ENCODE results near the gene CERS2. TPM values are rescaled to one million over a fixed set of nuclear protein-coding genes. Genes with fewer than 3 reads are reported as not detected.

Gene CERS2
- total and polyA plus RNA-seq, 10 of the 15 experiments (the other 5 are each of a cell fraction or from before 2014, with no cell fraction given): 9.2 to 87.9 (median 50.8) TPM

DNA sequence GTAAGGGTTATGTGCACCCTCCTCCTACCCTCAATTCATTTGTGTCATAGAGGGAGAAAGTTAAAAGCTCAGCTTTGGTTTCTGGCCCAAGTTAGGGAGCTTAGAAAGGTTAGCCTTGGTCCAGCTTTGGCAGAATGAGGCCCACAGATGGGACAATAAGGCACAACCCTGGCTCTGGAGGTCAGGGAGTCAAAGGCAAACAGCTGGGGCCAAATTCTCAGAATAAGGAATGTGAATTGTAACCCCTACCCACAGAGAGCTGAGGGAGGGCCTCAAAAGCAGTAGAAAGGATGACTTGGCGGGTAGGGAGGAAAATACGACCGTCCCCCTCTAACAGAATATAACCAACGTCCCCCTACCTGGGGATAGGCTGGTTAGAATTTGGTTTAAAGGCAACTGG is 9.0 kb downstream of the CERS2 start:
- SMC1A ChIA-PET (ENCODE audit: uncharacterized antibody, unreplicated experiment): interaction anchor here (0.9 kb wide), 1 partner anchor 8 kb away, joined by 3 read pairs; no protein-coding TSS in a partner anchor
- no peaks in the 10 kb centered on the region for H3K27me3 ChIP-seq (replicated peaks in 1 of 2; ENCODE audit: control insufficient read depth in 2 of 2, insufficient read depth in 2 of 2, low read length in 1 of 2)
- TF ChIP-seq MEF2A (IDR thresholded peaks at IDR 0.05; ENCODE audit: insufficient read depth, low read depth, low read length) (no peak), SMARCA5 (IDR thresholded peaks at IDR 0.05) (no peak), NR2C2 (IDR thresholded peaks at IDR 0.05; ENCODE audit: borderline replicate concordance, control insufficient read depth, insufficient read length, low read depth) (no peak), BCL11A (IDR thresholded peaks at IDR 0.05; ENCODE audit: low read depth, low read length) (no peak), TCF3 (IDR thresholded peaks at IDR 0.05; ENCODE audit: borderline replicate concordance, insufficient read depth, low read depth, low read length) (no peak), ZBTB40 (IDR thresholded peaks at IDR 0.05; ENCODE audit: borderline replicate concordance) (no peak), ASH2L (IDR thresholded peaks at IDR 0.05; ENCODE audit: borderline replicate concordance, low read depth) (no peak), ZNF622 (IDR thresholded peaks at IDR 0.05) (no peak), TCF12 (IDR thresholded peaks at IDR 0.05; ENCODE audit: low read depth, low read length) (no peak), MYB (IDR thresholded peaks at IDR 0.05; ENCODE audit: borderline replicate concordance, low read depth, low read length) (no peak), ZNF217 (IDR thresholded peaks at IDR 0.05) (no peak), RBBP5 (conservative IDR thresholded peaks at IDR 0.05) (no peak)
- TF ChIP-seq, protein P1, sequence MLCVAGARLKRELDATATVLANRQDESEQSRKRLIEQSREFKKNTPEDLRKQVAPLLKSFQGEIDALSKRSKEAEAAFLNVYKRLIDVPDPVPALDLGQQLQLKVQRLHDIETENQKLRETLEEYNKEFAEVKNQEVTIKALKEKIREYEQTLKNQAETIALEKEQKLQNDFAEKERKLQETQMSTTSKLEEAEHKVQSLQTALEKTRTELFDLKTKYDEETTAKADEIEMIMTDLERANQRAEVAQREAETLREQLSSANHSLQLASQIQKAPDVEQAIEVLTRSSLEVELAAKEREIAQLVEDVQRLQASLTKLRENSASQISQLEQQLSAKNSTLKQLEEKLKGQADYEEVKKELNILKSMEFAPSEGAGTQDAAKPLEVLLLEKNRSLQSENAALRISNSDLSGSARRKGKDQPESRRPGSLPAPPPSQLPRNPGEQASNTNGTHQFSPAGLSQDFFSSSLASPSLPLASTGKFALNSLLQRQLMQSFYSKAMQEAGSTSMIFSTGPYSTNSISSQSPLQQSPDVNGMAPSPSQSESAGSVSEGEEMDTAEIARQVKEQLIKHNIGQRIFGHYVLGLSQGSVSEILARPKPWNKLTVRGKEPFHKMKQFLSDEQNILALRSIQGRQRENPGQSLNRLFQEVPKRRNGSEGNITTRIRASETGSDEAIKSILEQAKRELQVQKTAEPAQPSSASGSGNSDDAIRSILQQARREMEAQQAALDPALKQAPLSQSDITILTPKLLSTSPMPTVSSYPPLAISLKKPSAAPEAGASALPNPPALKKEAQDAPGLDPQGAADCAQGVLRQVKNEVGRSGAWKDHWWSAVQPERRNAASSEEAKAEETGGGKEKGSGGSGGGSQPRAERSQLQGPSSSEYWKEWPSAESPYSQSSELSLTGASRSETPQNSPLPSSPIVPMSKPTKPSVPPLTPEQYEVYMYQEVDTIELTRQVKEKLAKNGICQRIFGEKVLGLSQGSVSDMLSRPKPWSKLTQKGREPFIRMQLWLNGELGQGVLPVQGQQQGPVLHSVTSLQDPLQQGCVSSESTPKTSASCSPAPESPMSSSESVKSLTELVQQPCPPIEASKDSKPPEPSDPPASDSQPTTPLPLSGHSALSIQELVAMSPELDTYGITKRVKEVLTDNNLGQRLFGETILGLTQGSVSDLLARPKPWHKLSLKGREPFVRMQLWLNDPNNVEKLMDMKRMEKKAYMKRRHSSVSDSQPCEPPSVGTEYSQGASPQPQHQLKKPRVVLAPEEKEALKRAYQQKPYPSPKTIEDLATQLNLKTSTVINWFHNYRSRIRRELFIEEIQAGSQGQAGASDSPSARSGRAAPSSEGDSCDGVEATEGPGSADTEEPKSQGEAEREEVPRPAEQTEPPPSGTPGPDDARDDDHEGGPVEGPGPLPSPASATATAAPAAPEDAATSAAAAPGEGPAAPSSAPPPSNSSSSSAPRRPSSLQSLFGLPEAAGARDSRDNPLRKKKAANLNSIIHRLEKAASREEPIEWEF (IDR thresholded peaks at IDR 0.05; ENCODE audit: insufficient replicate concordance, low read depth, low read length): no peak

More for the DNA sequence above, 9.0 kb downstream of the CERS2 start:
- intact Hi-C loops (cut with micrococcal nuclease; ENCODE audit: unreplicated experiment) (no loop called here), in situ Hi-C loops (cut with MboI) (no loop called here)
- no peak overlapping the region for H3K4me2 ChIP-seq (ENCODE audit: control insufficient read depth, insufficient read depth)
- H3K9ac ChIP-seq (ENCODE audit: control insufficient read depth, insufficient read depth, low read length): no peak overlapping the region
- no peak for DNase-seq (ENCODE audit: low read depth, low spot score)
- BruUV-seq (replicated peaks): no TSS peak
- H4K20me1 ChIP-seq (ENCODE audit: control insufficient read depth, insufficient read depth): no peaks in the 10 kb centered on the region
- 77% methylated on average over 4 of the region's 4 CpGs for WGBS (ENCODE audit: insufficient coverage, insufficient replicate concordance, low lambda C conversion rate, missing lambda C conversion rate)
- ChIA-PET RAD21 (ENCODE audit: unreplicated experiment) (no interaction called here), CTCF (interaction anchor here (1.0 to 1.3 kb wide), 4 partner anchors 12 to 286 kb away, joined by 3 to 6 read pairs (median 4); no protein-coding TSS in a partner anchor), POLR2A (interaction anchor here (0.5 kb wide), 1 partner anchor 125 kb away, joined by 3 read pairs; no protein-coding TSS in a partner anchor)
- H2AFZ ChIP-seq (ENCODE audit: control insufficient read depth, low read depth, low read length): no peak overlapping the region
- H3K79me2 ChIP-seq (ENCODE audit: control insufficient read depth, insufficient read depth, low read length): peaks cover 4% of the 10 kb centered on the region
- H3K36me3 ChIP-seq (ENCODE audit: control insufficient read depth in 2 of 2, insufficient read depth in 2 of 2, low read length in 1 of 2): peaks cover 26 to 37% of the 10 kb centered on the region in 2 experiments
- no peak for FAIRE-seq
- no peak overlapping the region for H3K4me3 ChIP-seq
- no peak for ATAC-seq
- H3K27ac ChIP-seq (ENCODE audit: control insufficient read depth, insufficient read depth): no peak overlapping the region
- no peaks in the 10 kb centered on the region for H3K9me3 ChIP-seq (replicated peaks; ENCODE audit: control insufficient read depth, insufficient read depth, low read length)
- H3K4me1 ChIP-seq (ENCODE audit: control insufficient read depth, insufficient read depth, low read length): no peaks in the 10 kb centered on the region

Data from GM12878 (cell line).